Tibial nerve (tissue), 3 donors: ENCODE data around the gene KSR2.

Experiments used
- CTCF ChIP-seq, 5 experiments: fragments of 200-600 bp in 3 of 5; fragments of 450-650 bp in 2 of 5; sonication (generic) in 3 of 5; IDR thresholded peaks; one replicate each; pipeline ENCODE4 v1.5.1; 2016 to 2019; ENCODE audit warnings: antibody characterized with exemption in 5 of 5, mild to moderate bottlenecking in 3 of 5, moderate library complexity in 2 of 5
- POLR2A ChIP-seq, 2 donors: fragments of 450-650 bp; IDR thresholded peaks; one replicate each; pipeline ENCODE4 v1.6.1; 2017; ENCODE audit warnings: antibody characterized with exemption in 2 of 2, mild to moderate bottlenecking in 2 of 2, moderate library complexity in 2 of 2

- TF ChIP-seq POLR2A (IDR thresholded peaks at IDR 0.05) (no peak), CTCF (IDR thresholded peaks at IDR 0.05) (no peak)
Measured at GRCh38 chr12:117985182-117985581, 16.4 kb upstream of the KSR2 start.
